D721Med (cell line): ENCODE measurements around the gene PCDH9.

Experiments used
- DNase-seq: peaks from one replicate; pipeline ENCODE4 v3.0.0; 2011; ENCODE audit warnings: low spot score; ENCODE audit not compliant: insufficient read length
- FAIRE-seq: peaks from 2 replicates; lab custom pipeline; 2011; peaks lifted over from hg19 to GRCh38; lab: Jason Lieb, UNC
- TF ChIP-seq, protein P1 (sequence below): IDR thresholded peaks from 2 replicates; pipeline ENCODE4 v1.5.1; 2012; ENCODE audit warnings: mild to moderate bottlenecking, control low read depth; ENCODE audit not compliant: insufficient read depth; ENCODE audit errors: missing control alignments

The PCDH9 gene

GRCh38 chr13:66532845-66533244 is 697.3 kb downstream of the PCDH9 start:
- FAIRE-seq: no peak

DNA sequence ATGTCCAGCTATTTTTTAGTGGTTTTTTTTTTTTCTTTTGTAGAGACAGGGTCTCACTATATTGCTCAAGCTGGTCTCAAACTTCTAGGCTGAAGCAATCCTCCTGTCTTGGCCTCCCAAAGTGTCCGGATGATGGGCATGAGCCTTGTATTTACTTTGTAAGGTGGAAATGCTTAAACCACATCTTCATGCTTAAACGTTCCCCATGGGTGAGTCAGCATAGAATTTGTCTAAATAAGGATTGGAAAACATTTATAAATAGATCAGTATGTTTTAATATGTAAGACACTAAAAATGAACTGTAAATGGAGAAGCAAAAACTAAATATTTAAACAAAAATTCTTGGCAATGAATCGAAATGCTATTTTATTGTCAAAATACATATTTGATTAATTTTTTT is 698.0 kb downstream of the PCDH9 start:
- FAIRE-seq: no peak
- no peak for DNase-seq
- TF ChIP-seq, protein P1, sequence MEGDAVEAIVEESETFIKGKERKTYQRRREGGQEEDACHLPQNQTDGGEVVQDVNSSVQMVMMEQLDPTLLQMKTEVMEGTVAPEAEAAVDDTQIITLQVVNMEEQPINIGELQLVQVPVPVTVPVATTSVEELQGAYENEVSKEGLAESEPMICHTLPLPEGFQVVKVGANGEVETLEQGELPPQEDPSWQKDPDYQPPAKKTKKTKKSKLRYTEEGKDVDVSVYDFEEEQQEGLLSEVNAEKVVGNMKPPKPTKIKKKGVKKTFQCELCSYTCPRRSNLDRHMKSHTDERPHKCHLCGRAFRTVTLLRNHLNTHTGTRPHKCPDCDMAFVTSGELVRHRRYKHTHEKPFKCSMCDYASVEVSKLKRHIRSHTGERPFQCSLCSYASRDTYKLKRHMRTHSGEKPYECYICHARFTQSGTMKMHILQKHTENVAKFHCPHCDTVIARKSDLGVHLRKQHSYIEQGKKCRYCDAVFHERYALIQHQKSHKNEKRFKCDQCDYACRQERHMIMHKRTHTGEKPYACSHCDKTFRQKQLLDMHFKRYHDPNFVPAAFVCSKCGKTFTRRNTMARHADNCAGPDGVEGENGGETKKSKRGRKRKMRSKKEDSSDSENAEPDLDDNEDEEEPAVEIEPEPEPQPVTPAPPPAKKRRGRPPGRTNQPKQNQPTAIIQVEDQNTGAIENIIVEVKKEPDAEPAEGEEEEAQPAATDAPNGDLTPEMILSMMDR: no peak

More at GRCh38 chr13:66532845-66533244, 697.3 kb downstream of the PCDH9 start:
- TF ChIP-seq, protein P1: no peak
- DNase-seq: no peak

- FAIRE-seq (no peak), DNase-seq (no peak)
- TF ChIP-seq, protein P1: no peak
Measured at GRCh38 chr13:66530686-66531085, 699.5 kb downstream of the PCDH9 start.

DNA sequence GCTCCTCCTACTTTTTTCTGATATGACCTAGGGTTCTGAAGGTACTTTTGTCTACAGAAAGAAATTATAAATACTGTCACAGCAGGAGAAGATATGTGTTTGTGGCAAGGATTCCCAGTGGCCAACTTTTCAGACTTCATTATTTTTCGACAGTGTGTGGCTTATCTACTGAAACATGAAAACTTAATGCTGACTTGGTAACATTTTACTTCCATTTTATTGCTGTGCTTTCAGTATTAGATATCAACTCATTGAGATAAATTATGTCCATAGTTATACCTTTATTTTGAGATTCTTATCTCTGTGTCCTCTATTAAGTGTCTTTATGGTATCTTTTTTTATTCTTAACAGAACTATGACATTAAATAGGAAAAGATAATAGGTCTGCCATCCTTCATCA is 700.0 kb downstream of the PCDH9 start:
- no peak for FAIRE-seq
- TF ChIP-seq, protein P1: no peak
- DNase-seq: no peak

DNA sequence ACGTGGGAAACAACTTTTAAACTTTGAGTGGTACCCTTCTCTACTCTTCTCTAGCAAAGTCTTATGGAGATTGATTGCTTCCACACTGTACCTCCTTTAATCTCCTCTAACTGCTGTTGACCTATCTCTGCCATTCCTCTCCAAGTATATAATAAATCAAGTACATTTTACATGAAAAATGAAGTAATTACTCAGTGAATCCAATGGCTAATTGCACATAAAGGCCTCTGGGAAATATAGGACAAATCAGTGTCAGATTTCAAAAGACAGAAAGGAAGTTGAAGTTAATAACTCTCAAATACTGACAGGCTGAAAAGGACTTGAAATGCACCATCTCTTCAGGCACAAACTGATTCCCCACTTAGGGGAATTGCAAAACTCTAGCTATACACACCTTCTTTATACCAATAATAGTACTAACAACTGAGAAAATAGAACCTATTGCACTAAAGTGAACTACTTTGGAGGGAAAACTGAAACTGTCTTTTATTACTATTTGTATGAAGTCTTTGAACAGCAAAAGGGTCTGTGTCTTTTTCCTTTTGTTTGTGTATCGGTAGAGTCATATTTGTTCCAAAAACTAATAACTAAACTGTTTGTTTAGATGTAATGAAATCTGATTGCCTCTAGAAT is 701.1 kb downstream of the PCDH9 start:
- TF ChIP-seq, protein P1: no peak
- FAIRE-seq (no peak), DNase-seq (no peak)

GRCh38 chr13:66528180-66528579 is 702.0 kb downstream of the PCDH9 start:
- TF ChIP-seq, protein P1: no peak
- DNase-seq (no peak), FAIRE-seq (no peak)
